ENCODE results near the gene PGAP6.
A peak's percentile ranks its signal among the peaks of the same experiment; 100 is the strongest.

PGAP6 gene

GRCh38 chr16:370979-371514 is 10.7 kb downstream of the PGAP6 start:
- H3K27me3 ChIP-seq (ENCODE audit: insufficient read depth, low read length, poor library complexity): no peaks in the 10 kb centered on the region
- DNase-seq: no peak
- peak; percentile 17; the same call in 1 of the 3 replicates for ATAC-seq (ENCODE audit: insufficient read depth, low read depth)
- TF ChIP-seq EZH2 (IDR thresholded peaks at IDR 0.05; ENCODE audit: borderline replicate concordance, low read depth, low read length, severe bottlenecking): no peak
- TF ChIP-seq, protein P1, sequence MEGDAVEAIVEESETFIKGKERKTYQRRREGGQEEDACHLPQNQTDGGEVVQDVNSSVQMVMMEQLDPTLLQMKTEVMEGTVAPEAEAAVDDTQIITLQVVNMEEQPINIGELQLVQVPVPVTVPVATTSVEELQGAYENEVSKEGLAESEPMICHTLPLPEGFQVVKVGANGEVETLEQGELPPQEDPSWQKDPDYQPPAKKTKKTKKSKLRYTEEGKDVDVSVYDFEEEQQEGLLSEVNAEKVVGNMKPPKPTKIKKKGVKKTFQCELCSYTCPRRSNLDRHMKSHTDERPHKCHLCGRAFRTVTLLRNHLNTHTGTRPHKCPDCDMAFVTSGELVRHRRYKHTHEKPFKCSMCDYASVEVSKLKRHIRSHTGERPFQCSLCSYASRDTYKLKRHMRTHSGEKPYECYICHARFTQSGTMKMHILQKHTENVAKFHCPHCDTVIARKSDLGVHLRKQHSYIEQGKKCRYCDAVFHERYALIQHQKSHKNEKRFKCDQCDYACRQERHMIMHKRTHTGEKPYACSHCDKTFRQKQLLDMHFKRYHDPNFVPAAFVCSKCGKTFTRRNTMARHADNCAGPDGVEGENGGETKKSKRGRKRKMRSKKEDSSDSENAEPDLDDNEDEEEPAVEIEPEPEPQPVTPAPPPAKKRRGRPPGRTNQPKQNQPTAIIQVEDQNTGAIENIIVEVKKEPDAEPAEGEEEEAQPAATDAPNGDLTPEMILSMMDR (IDR thresholded peaks at IDR 0.05; ENCODE audit: borderline replicate concordance, extremely low read depth, low read length, poor library complexity, severe bottlenecking): no peak
- H2AFZ ChIP-seq (ENCODE audit: low read depth, low read length): peak overlapping the region; percentile 56
- H3K9ac ChIP-seq (ENCODE audit: low read depth, low read length): peak overlapping the region; percentile 56
- H3K9me3 ChIP-seq (ENCODE audit: insufficient read depth, low read length, severe bottlenecking): no peaks in the 10 kb centered on the region
- peaks cover 27% of the 10 kb centered on the region for H3K4me1 ChIP-seq (ENCODE audit: insufficient read depth, low read length)
- peak overlapping the region; percentile 77 for H3K27ac ChIP-seq (ENCODE audit: low read length)
- peaks cover 82% of the 10 kb centered on the region for H3K36me3 ChIP-seq (ENCODE audit: insufficient read depth, low read length)
- peaks cover 7% of the 10 kb centered on the region for H3K79me2 ChIP-seq (ENCODE audit: insufficient read depth, low read length)
- H4K20me1 ChIP-seq (ENCODE audit: insufficient read depth, low read length): peaks cover 20% of the 10 kb centered on the region; the same call in 1 of the 2 replicates
- H3K4me2 ChIP-seq (ENCODE audit: insufficient read depth, low read length): peak overlapping the region; percentile 68
- peak overlapping the region; percentile 8 to 50; a peak in 3 of 4 replicates for H3K4me3 ChIP-seq (ENCODE audit: low read depth in 1 of 2, low read length in 2 of 2)

DNA sequence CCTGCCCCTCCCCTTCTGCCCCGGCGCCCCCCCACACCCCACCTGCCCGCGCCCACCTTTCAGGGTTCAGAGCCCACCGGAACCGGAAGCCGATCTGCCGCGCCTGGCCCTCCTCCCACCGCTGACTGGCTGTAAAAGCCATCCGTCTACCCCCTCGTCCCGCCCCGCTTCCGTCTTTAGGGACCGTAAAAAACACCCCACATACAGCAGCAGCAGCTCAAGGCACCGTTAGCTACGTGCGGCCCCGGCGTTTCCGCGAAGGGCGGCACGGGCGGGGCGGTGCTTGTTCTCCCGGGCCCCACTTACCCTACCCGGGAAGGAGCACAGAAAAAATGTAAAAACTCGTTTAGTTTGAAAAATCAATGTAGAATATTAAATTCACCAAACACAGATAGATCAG is 11.3 kb downstream of the PGAP6 start, which contains the start of gene MRPL28:
TSS of gene MRPL28 (minus strand) at position 96 of the 400 bp plus-strand sequence. CDS start 320 bp downstream, outside the sequence.
- Histone ChIP-seq H3K27me3 (ENCODE audit: insufficient read depth, low read length, poor library complexity) (no peaks in the 10 kb centered on the region), H3K4me2 (ENCODE audit: insufficient read depth, low read length) (peak within 1 kb of the TSS; percentile 68), H3K79me2 (ENCODE audit: insufficient read depth, low read length) (peaks cover 7% of the 10 kb centered on the region), H3K4me1 (ENCODE audit: insufficient read depth, low read length) (peaks cover 27% of the 10 kb centered on the region), H2AFZ (ENCODE audit: low read depth, low read length) (peak within 1 kb of the TSS; percentile 56), H3K27ac (ENCODE audit: low read length) (peak within 1 kb of the TSS; percentile 77), H3K36me3 (ENCODE audit: insufficient read depth, low read length) (peaks cover 77% of the 10 kb centered on the region), H3K9ac (ENCODE audit: low read depth, low read length) (peak within 1 kb of the TSS; percentile 56), H3K4me3 (ENCODE audit: low read depth in 1 of 2, low read length in 2 of 2) (peak within 1 kb of the TSS; percentile 8 to 53; a peak in 3 of 4 replicates), H3K9me3 (ENCODE audit: insufficient read depth, low read length, severe bottlenecking) (no peaks in the 10 kb centered on the region), H4K20me1 (ENCODE audit: insufficient read depth, low read length) (peaks cover 20% of the 10 kb centered on the region; the same call in 1 of the 2 replicates)
- ATAC-seq (ENCODE audit: insufficient read depth, low read depth) (peak; percentile 99), DNase-seq (peak; percentile 97)
- TF ChIP-seq, protein P1 (IDR thresholded peaks at IDR 0.05; ENCODE audit: borderline replicate concordance, extremely low read depth, low read length, poor library complexity, severe bottlenecking): no peak
- TF ChIP-seq EZH2 (IDR thresholded peaks at IDR 0.05; ENCODE audit: borderline replicate concordance, low read depth, low read length, severe bottlenecking): no peak

DNA sequence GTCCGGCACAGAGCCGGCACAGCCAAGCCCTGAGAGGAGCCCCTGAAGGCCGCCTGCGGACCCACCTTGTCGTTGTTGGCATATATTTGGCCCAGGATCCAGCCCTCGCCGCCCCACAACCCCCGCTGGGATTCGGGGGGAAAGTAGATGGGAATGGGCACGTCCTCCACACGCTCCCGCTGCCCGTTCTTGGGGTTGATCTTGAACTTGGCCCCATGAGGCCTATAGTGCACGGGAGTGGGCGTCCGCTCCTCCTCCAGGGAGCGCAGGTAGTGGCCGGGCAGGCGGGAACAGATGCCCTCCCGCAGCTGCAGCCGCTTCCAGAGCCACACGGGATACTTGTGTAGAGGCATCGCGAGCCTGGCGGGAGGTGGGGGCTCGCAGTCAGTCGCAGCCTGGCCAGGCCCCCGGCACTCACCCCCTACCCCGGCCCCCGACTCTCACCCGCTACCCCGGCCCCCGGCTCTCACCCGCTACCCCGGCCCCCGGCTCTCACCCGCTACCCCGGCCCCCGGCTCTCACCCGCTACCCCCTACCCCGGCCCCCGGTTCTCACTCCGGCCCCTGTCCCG is 11.8 kb downstream of the PGAP6 start:
- H3K4me1 ChIP-seq (ENCODE audit: insufficient read depth, low read length): peaks cover 27% of the 10 kb centered on the region
- H2AFZ ChIP-seq (ENCODE audit: low read depth, low read length): no peak overlapping the region
- peak overlapping the region; percentile 65 for H3K4me2 ChIP-seq (ENCODE audit: insufficient read depth, low read length)
- peaks cover 7% of the 10 kb centered on the region for H3K79me2 ChIP-seq (ENCODE audit: insufficient read depth, low read length)
- H3K9ac ChIP-seq (ENCODE audit: low read depth, low read length): peak overlapping the region; percentile 56
- TF ChIP-seq EZH2 (IDR thresholded peaks at IDR 0.05; ENCODE audit: borderline replicate concordance, low read depth, low read length, severe bottlenecking): no peak
- TF ChIP-seq, protein P1 (IDR thresholded peaks at IDR 0.05; ENCODE audit: borderline replicate concordance, extremely low read depth, low read length, poor library complexity, severe bottlenecking): no peak
- DNase-seq: no peak
- ATAC-seq (ENCODE audit: insufficient read depth, low read depth): no peak
- no peak overlapping the region for H3K27ac ChIP-seq (ENCODE audit: low read length)
- H3K27me3 ChIP-seq (ENCODE audit: insufficient read depth, low read length, poor library complexity): no peaks in the 10 kb centered on the region
- peak overlapping the region; percentile 8 to 53; a peak in 3 of 4 replicates for H3K4me3 ChIP-seq (ENCODE audit: low read depth in 1 of 2, low read length in 2 of 2)
- peaks cover 20% of the 10 kb centered on the region; the same call in 1 of the 2 replicates for H4K20me1 ChIP-seq (ENCODE audit: insufficient read depth, low read length)
- H3K9me3 ChIP-seq (ENCODE audit: insufficient read depth, low read length, severe bottlenecking): no peaks in the 10 kb centered on the region
- H3K36me3 ChIP-seq (ENCODE audit: insufficient read depth, low read length): peaks cover 73% of the 10 kb centered on the region

Data from DND-41 (cell line).